K562 treated with DMSO at 1 percent for 12 hours (cell line): Measurements from ENCODE around the gene PDE6G. TPM values are rescaled to one million over a fixed set of nuclear protein-coding genes. Genes with fewer than 3 reads are reported as not detected.

Experiments
- total RNA-seq: library from RNA; unstranded; fragments of 300-600 nt; gene quantifications from 2 replicates; pipeline ENCODE4 v1.2.3, GENCODE V29; 2022; ENCODE audit not compliant: insufficient read depth

The PDE6G gene
- not detected in 2 replicates for total RNA-seq

GRCh38 chr17:81656118-81656743 lies at the start of gene PDE6G:
Gene PDE6G (minus strand): TSS chr17:81656542. CDS start chr17:81653305, 3,237 bp downstream.

DNA sequence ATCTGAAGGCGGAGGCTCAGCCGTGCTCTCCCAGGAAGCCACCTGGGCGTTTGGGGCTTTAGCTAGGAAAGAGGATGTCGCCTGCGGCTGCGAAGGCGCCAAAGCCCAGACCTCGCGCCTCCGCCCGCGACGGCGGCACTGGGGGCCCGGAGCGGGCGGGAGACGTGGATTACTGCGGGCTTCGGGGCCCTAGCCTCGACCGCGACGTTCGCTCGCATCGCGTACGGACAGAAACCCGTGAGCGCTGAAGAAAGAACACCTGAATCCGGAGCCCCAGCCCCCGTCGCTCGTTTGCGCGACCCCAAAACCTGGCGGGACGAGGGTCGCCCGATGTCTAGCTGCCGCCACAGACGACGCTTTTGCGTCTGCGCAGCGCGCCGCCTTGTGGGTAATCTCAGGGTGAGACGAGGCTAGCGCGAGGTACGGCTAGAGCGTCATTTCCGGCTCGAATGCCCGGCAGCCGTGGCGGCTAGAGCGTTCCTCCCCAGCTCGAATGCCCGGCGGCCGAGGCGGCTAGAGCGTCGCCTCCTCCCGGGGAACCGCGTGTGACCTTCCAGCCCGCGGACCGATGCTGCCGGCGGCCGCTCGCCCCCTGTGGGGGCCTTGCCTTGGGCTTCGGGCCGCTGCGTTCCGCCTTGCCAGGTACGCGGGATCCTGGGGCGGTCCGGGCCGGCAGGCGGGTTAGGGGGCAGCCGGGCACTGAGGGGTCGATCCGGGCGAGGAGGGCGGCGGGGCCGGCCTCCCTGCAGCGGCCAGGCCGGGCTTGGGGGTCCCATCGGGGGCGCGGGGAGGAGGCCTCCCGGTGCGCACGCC lies 46.8 kb upstream of the PDE6G start, which contains the start of gene MRPL12:
MRPL12 (plus strand) TSS at position 434 of the 813 bp plus-strand sequence; CDS start at position 569, 135 bp downstream.

GRCh38 chr17:81683584-81684441 lies 27.5 kb upstream of the PDE6G start, which contains the start of the genes ARL16 and HGS:
Gene ARL16 (minus strand): TSS chr17:81683797. CDS start chr17:81683753, 44 bp downstream.
Gene HGS (plus strand): TSS chr17:81684011. CDS start chr17:81684067, 56 bp downstream.

DNA sequence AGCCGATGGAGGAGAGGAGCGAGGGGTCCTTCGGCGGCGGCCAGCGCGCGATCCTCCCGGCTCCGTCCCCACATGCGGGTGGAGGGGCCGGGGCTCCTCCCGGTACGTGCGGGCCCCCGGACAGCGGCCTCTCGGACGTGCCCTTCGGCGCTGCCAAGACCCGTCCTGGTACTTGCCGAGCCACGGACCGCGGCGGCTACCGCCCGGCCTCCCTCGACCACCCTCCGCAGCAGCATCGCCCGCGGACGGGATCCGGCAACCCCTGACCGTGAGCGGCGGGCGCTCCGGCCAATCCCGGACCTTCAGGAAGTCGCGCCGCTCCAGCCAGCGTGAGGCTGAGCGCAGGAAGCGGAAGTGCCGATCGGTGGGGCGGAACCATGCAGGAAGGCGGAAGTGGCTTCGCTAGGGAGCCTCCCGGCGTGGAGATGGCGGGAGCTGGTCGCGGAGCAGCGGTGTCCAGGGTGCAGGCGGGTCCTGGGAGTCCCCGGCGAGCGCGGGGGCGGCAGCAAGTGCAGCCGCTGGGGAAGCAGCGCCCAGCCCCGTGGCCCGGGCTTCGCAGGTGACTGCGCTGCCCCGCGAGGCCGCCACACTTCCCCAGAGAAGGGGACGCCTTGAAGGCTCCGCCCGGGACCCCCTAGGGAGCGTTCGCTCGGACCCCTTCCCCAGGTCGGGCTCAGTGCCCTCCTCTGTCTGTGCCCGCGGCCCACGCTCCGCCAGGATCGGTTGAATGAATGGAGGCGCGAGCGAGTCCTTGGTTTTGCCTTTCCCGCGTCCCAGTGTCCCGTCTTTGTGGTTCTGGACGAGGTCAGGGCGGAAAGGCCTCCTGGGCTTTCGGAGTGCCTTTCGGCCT lies 10.2 kb upstream of the PDE6G start, which contains the start of the genes CCDC137 and OXLD1:
CCDC137 (plus strand) TSS at position 396 of the 850 bp plus-strand sequence; CDS start at position 426, 30 bp downstream.
OXLD1 (minus strand) TSS at position 264 of the 850 bp plus-strand sequence; CDS start at position 236, 28 bp downstream.

GRCh38 chr17:81636505-81637288 lies 19.6 kb downstream of the PDE6G start, which contains the start of the genes NPLOC4 and TSPAN10:
Gene NPLOC4 (minus strand): TSS chr17:81637112. CDS start chr17:81636930, 182 bp downstream.
Gene TSPAN10 (plus strand): TSS chr17:81637196. CDS start chr17:81642413, 5,217 bp downstream.

Other genes starting within 250 kb of the PDE6G start
- gene ACTG1, start 143.7 kb downstream of the PDE6G start, total RNA-seq: 1,670 and 1,971 TPM in 2 replicates
- gene FSCN2, start 128.2 kb downstream of the PDE6G start, total RNA-seq: 2.2 TPM in 1 of 2 replicates, not detected in the other
- gene FAAP100, start 104.2 kb downstream of the PDE6G start, total RNA-seq: 14.7 and 19.3 TPM in 2 replicates
- 66.5 and 131 TPM in 2 replicates for gene NPLOC4, start 19.4 kb downstream of the PDE6G start, total RNA-seq
- 0.47 and 1.2 TPM in 2 replicates for gene TSPAN10, start 19.3 kb downstream of the PDE6G start, total RNA-seq
- 72.5 and 109 TPM in 2 replicates for gene OXLD1, start 10.1 kb upstream of the PDE6G start, total RNA-seq
- gene CCDC137, start 10.2 kb upstream of the PDE6G start, total RNA-seq: 28.5 and 31.3 TPM in 2 replicates
- gene ARL16, start 27.3 kb upstream of the PDE6G start, total RNA-seq: 24.9 and 32.6 TPM in 2 replicates
- 63.2 and 121 TPM in 2 replicates for gene HGS, start 27.5 kb upstream of the PDE6G start, total RNA-seq
- gene MRPL12, start 46.8 kb upstream of the PDE6G start, total RNA-seq: 72.5 and 114 TPM in 2 replicates
- 49.3 and 53.8 TPM in 2 replicates for gene SLC25A10, start 55.7 kb upstream of the PDE6G start, total RNA-seq
- gene GCGR, start 147.6 kb upstream of the PDE6G start, total RNA-seq: not detected in 2 replicates
- gene MCRIP1, start 176.7 kb upstream of the PDE6G start, total RNA-seq: 192 and 316 TPM in 2 replicates
- gene PPP1R27, start 178.5 kb upstream of the PDE6G start, total RNA-seq: not detected in 2 replicates
- gene P4HB, start 204.0 kb upstream of the PDE6G start, total RNA-seq: 670 and 837 TPM in 2 replicates
- gene ARHGDIA, start 214.8 kb upstream of the PDE6G start, total RNA-seq: 219 and 311 TPM in 2 replicates
- 131 and 173 TPM in 2 replicates for gene ALYREF, start 235.0 kb upstream of the PDE6G start, total RNA-seq
- gene ANAPC11, start 235.2 kb upstream of the PDE6G start, total RNA-seq: 460 and 768 TPM in 2 replicates
- 3.1 and 4.4 TPM in 2 replicates for gene NPB, start 245.7 kb upstream of the PDE6G start, total RNA-seq